Endothelial cell of umbilical vein (primary cell): ENCODE results near the gene SCLT1.

Experiments
- CTCF ChIP-seq, 2 donors: IDR thresholded peaks; 1 replicate in 1 of 2; 2 replicates in 1 of 2; pipeline ENCODE4 v1.5.1; 2011; ENCODE audit warnings: low read length in 2 of 2, mild to moderate bottlenecking in 2 of 2, moderate library complexity in 2 of 2, control low read depth in 1 of 2, inconsistent platforms in 1 of 2, low read depth in 1 of 2; ENCODE audit not compliant: insufficient read depth in 1 of 2; ENCODE audit errors: extremely low read depth in 1 of 2
- EZH2 ChIP-seq: IDR thresholded peaks from 2 replicates; pipeline ENCODE4 v1.6.1; 2012; ENCODE audit warnings: borderline replicate concordance, low read depth, mild to moderate bottlenecking, moderate library complexity, low read length, inconsistent platforms; ENCODE audit not compliant: severe bottlenecking
- POLR2A ChIP-seq: IDR thresholded peaks from 2 replicates; pipeline ENCODE4 v1.6.1; 2012; ENCODE audit warnings: low read depth, mild to moderate bottlenecking, control low read depth, low read length

GRCh38 chr4:128854433-128854832, 238.9 kb downstream of the SCLT1 start:
- TF ChIP-seq EZH2: no peak
- no peak for TF ChIP-seq CTCF (IDR thresholded peaks at IDR 0.05; ENCODE audit: extremely low read depth in 1 of 2, insufficient read depth in 1 of 2, low read depth in 1 of 2, low read length in 2 of 2)
- TF ChIP-seq POLR2A: no peak
